Measurements from ENCODE around the gene SLC22A6.

Gene SLC22A6

GRCh38 chr11:62984451-62984991, at the start of gene SLC22A6:
SLC22A6 (minus strand) TSS chr11:62984967; CDS start chr11:62984690, 277 bp downstream.
- DNase-seq = no peak

GRCh38 chr11:63032457-63032856, 47.7 kb upstream of the SLC22A6 start:
- no peak for DNase-seq

- peak; percentile 45 to 57 for DNase-seq
These were observed 39.3 kb upstream of the SLC22A6 start for GRCh38 chr11:63023841-63024648.

- no peak for DNase-seq
These were observed 38.6 kb upstream of the SLC22A6 start for GRCh38 chr11:63023222-63023814.

- DNase-seq = no peak
These were observed 37.7 kb upstream of the SLC22A6 start for GRCh38 chr11:63022441-63022840.

- no peak for DNase-seq
These were observed 36.0 kb upstream of the SLC22A6 start for GRCh38 chr11:63020671-63021291.

GRCh38 chr11:63019506-63019905, 34.7 kb upstream of the SLC22A6 start:
- DNase-seq = no peak

- DNase-seq = no peak
These were observed 32.7 kb upstream of the SLC22A6 start for GRCh38 chr11:63017306-63017974.

GRCh38 chr11:63015521-63016215, 30.9 kb upstream of the SLC22A6 start, which contains the start of gene SLC22A8:
SLC22A8 (minus strand) TSS chr11:63015841; CDS start chr11:63014958, 883 bp downstream.
- DNase-seq = no peak

- DNase-seq = no peak
These were observed 29.8 kb upstream of the SLC22A6 start for GRCh38 chr11:63014408-63015055.

- no peak for DNase-seq
These were observed 28.1 kb upstream of the SLC22A6 start for GRCh38 chr11:63012839-63013238.

GRCh38 chr11:63012430-63012829, 27.7 kb upstream of the SLC22A6 start:
- DNase-seq = no peak

- no peak for DNase-seq
These were observed 26.2 kb upstream of the SLC22A6 start for GRCh38 chr11:63010934-63011439.

GRCh38 chr11:63007920-63008319, 23.2 kb upstream of the SLC22A6 start:
- DNase-seq = no peak

- no peak for DNase-seq
These were observed 16.7 kb upstream of the SLC22A6 start for GRCh38 chr11:63001456-63001855.

GRCh38 chr11:62999649-63000048, 14.9 kb upstream of the SLC22A6 start:
- DNase-seq = no peak

GRCh38 chr11:62999156-62999555, 14.4 kb upstream of the SLC22A6 start:
- DNase-seq = no peak

- no peak for DNase-seq
These were observed 11.5 kb upstream of the SLC22A6 start for GRCh38 chr11:62996271-62996670.

- no peak for DNase-seq
These were observed 10.0 kb upstream of the SLC22A6 start for GRCh38 chr11:62994775-62995174.

GRCh38 chr11:62988276-62988675, 3.5 kb upstream of the SLC22A6 start:
- DNase-seq = no peak

GRCh38 chr11:62985041-62985750, 429 bp upstream of the SLC22A6 start:
- no peak for DNase-seq
